GM18505 (cell line): ENCODE measurements around the gene CNN2.
"Not testable (repeated sequence)": the region's sequence is repeated elsewhere in the genome, so short reads cannot be mapped to it uniquely, and the experiment has no call there.

Experiments
- ATAC-seq: cut with Tn5 transposase; IDR thresholded peaks from one replicate; pipeline ENCODE4 v1.9.1; 2021; ENCODE audit not compliant: unreplicated experiment
- POLR2A ChIP-seq: IDR thresholded peaks from 4 replicates; pipeline ENCODE4 v1.6.1; 2011; ENCODE audit warnings: borderline replicate concordance; ENCODE audit not compliant: insufficient read depth, insufficient read length; ENCODE audit errors: extremely low read depth

Gene CNN2

GRCh38 chr19:1019980-1020867 is 6.2 kb upstream of the CNN2 start:
- TF ChIP-seq POLR2A: no peak
- ATAC-seq: no peak

DNA sequence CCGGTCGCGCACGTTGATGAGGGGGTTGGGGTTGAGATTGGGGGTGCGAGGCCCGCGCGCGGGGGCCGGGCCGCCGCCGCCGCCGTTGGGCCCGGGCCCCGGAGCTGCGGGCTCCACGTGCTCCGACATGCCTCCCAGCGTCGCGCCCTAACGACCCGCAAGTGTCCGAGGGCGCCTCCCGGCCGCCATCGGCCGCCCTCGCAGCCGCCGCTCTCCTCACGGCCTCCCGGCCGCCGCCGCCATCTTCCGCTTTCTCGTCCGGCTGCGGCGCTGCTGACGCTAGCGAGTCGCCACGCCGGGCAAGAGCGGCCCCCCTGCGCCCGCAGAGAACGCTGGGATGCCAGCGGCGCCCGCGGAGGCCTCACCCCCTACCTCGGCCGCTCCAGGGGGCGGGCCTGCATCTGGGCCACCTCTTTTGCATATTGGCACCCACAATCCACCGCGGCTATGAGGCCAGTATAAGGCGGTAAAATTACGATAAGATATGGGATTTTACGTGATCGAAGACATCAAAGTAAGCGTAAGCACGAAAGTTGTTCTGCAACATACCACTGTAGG is 5.5 kb upstream of the CNN2 start, which contains the start of gene TMEM259:
TMEM259 (minus strand) TSS at position 256 of the 558 bp plus-strand sequence; CDS start at position 129, 127 bp downstream.
- peak; percentile 76 for ATAC-seq
- TF ChIP-seq POLR2A: peak; percentile 69

DNA sequence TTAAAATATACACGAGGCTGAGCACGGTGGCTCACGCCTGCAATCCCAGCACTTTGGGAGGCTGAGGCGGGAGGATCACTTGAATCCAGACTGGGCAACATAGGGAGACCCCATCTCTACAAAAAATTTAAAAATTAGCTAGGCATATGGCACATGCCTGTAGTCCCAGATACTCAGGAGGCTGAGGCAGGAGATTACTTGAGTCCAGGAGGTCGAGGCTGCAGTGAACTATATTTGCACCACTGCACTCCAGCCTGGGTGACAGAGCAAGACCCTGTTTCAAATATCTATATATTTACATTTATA is 2.6 kb upstream of the CNN2 start:
- not testable (repeated sequence) for ATAC-seq

GRCh38 chr19:1025080-1025479 is 1.3 kb upstream of the CNN2 start:
- not testable (repeated sequence) for ATAC-seq

GRCh38 chr19:1026783-1027649 is 608 bp downstream of the CNN2 start:
- TF ChIP-seq POLR2A: no peak
- ATAC-seq: peak; percentile 34

- no peak for ATAC-seq
- TF ChIP-seq POLR2A: no peak
Observed at GRCh38 chr19:1027650-1028061, 1.2 kb downstream of the CNN2 start.

- TF ChIP-seq POLR2A: peak; percentile 63
- no peak for ATAC-seq
Observed at GRCh38 chr19:1028062-1028926, 1.9 kb downstream of the CNN2 start.

DNA sequence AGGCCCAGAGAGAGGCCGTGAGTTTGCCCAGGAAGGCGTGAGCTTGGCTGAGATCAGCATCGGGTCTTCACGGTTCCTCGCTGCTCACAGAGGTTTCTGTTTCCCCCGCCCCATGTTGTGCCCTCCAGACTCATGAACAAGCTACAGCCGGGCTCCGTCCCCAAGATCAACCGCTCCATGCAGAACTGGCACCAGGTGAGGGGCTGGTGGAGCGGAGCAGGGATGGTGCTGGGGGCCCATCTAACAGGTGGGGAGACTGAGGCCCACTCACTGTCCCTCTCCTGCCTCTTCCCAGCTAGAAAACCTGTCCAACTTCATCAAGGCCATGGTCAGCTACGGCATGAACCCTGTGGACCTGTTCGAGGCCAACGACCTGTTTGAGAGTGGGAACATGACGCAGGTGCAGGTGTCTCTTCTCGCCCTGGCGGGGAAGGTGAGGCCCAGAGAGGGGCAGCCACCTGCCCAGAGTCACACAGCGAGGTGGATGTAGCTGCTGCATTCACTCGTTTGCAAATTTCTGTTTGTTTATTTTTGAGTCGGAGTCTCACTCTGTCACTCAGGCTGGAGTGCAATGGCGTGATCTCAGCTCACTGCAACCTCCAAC is 6.0 kb downstream of the CNN2 start:
- TF ChIP-seq POLR2A: no peak
- ATAC-seq: no peak

- ATAC-seq: no peak
- no peak for TF ChIP-seq POLR2A
Observed at GRCh38 chr19:1035998-1036621, 9.7 kb downstream of the CNN2 start.

GRCh38 chr19:1037621-1038064 is 11.2 kb downstream of the CNN2 start:
- no peak for ATAC-seq

GRCh38 chr19:1038978-1039645 is 12.7 kb downstream of the CNN2 start:
- TF ChIP-seq POLR2A: no peak
- no peak for ATAC-seq

More at GRCh38 chr19:1037621-1038064, 11.2 kb downstream of the CNN2 start:
- TF ChIP-seq POLR2A: no peak
